H1 (cell line): Measurements from ENCODE around the gene RPL28. TPM values are rescaled to one million over a fixed set of nuclear protein-coding genes. Genes with fewer than 3 reads are reported as not detected.
A peak's percentile ranks its signal among the peaks of the same experiment; 100 is the strongest.

Source experiments
- CTCF ChIA-PET: fragments of 300-600 bp; sonication (Branson Sonifier 250); formaldehyde crosslinking; loops from one replicate; lab custom pipeline; 2021; ENCODE audit not compliant: partially characterized antibody; lab: Charles Lee
- POLR2A ChIA-PET: fragments of 300-600 bp; sonication (Branson Sonifier 250); formaldehyde crosslinking; loops from one replicate; lab custom pipeline; 2021; ENCODE audit warnings: inconsistent platforms; ENCODE audit not compliant: partially characterized antibody; lab: Charles Lee
- DNase-seq, 2 experiments: peaks; one replicate each; pipeline versions ENCODE4 v3.0.0 to v3.0.0-alpha.2; 2010 to 2022; ENCODE audit warnings: low spot score in 2 of 2, low read depth in 1 of 2, mixed read lengths in 1 of 2
- FAIRE-seq: peaks from 2 replicates; lab custom pipeline; 2011; peaks lifted over from hg19 to GRCh38; lab: Jason Lieb, UNC
- H2AFZ ChIP-seq: 2 replicates; pipeline ENCODE4 v1.8.1; 2012; ENCODE audit warnings: low read length, inconsistent platforms
- H2AK5ac ChIP-seq: 2 replicates; pipeline ENCODE4 v1.6.1; 2013; ENCODE audit warnings: low read depth, low read length
- H2BK120ac ChIP-seq: replicated peaks from 2 replicates; pipeline ENCODE3; 2013; ENCODE audit warnings: low read depth, low read length, inconsistent platforms
- H2BK12ac ChIP-seq: 2 replicates; pipeline ENCODE4 v1.6.1; 2013; ENCODE audit warnings: low read depth, low read length
- H2BK15ac ChIP-seq: 2 replicates; pipeline ENCODE4 v1.6.1; 2013; ENCODE audit warnings: low read length
- H2BK20ac ChIP-seq: 2 replicates; pipeline ENCODE4 v1.6.1; 2013; ENCODE audit warnings: low read length
- H2BK5ac ChIP-seq: 2 replicates; pipeline ENCODE4 v1.6.1; 2013; ENCODE audit warnings: low read depth, low read length
- H3K14ac ChIP-seq: 2 replicates; pipeline ENCODE4 v1.6.1; 2013; ENCODE audit warnings: inconsistent platforms; ENCODE audit not compliant: insufficient read length
- H3K18ac ChIP-seq: 2 replicates; pipeline ENCODE4 v1.6.1; 2013; ENCODE audit warnings: low read length; ENCODE audit errors: extremely low read depth
- H3K23ac ChIP-seq: 2 replicates; pipeline ENCODE4 v1.6.1; 2013; ENCODE audit warnings: inconsistent platforms; ENCODE audit not compliant: insufficient read length
- H3K23me2 ChIP-seq: 2 replicates; pipeline ENCODE4 v1.6.1; 2013; ENCODE audit warnings: low read depth, low read length
- H3K27ac ChIP-seq: 2 replicates; pipeline ENCODE4 v1.6.1; 2011; ENCODE audit warnings: low read depth, low read length, inconsistent platforms
- H3K27me3 ChIP-seq, 4 experiments: replicated peaks in 1 of 4; 1 replicate in 1 of 4; 2 replicates in 3 of 4; pipeline versions ENCODE4 v1.6.1 to v1.8.1; 2011 to 2013; ENCODE audit warnings: low read length in 3 of 4, mild to moderate bottlenecking in 3 of 4, inconsistent platforms in 2 of 4, mixed read lengths in 2 of 4, moderate library complexity in 1 of 4; ENCODE audit not compliant: control insufficient read depth in 3 of 4, insufficient read depth in 3 of 4; ENCODE audit errors: extremely low read depth in 1 of 4
- H3K36me3 ChIP-seq, 4 experiments: 2 replicates each; pipeline versions ENCODE4 v1.6.1 to v1.8.1; 2011 to 2013; ENCODE audit warnings: mild to moderate bottlenecking in 4 of 4, low read length in 3 of 4, moderate library complexity in 2 of 4, control low read depth in 1 of 4, inconsistent platforms in 1 of 4; ENCODE audit not compliant: insufficient read depth in 4 of 4, control insufficient read depth in 2 of 4
- H3K4ac ChIP-seq: replicated peaks from 2 replicates; pipeline ENCODE3; 2013; ENCODE audit warnings: low read length, low read depth, mixed read lengths, inconsistent platforms; ENCODE audit not compliant: insufficient read length
- H3K4me1 ChIP-seq, 4 experiments: replicated peaks in 1 of 4; 1 replicate in 1 of 4; 2 replicates in 3 of 4; pipeline versions ENCODE4 v1.6.1 to v1.8.1; 2011 to 2013; ENCODE audit warnings: low read length in 3 of 4, inconsistent platforms in 2 of 4, mixed read lengths in 1 of 4; ENCODE audit not compliant: insufficient read depth in 4 of 4, control insufficient read depth in 3 of 4
- H3K4me2 ChIP-seq, 2 experiments: 2 replicates each; pipeline versions ENCODE4 v1.6.1 to v1.8.1; 2011 to 2013; ENCODE audit warnings: low read depth in 2 of 2, low read length in 2 of 2, control low read depth in 1 of 2, inconsistent platforms in 1 of 2, mild to moderate bottlenecking in 1 of 2; ENCODE audit not compliant: insufficient read depth in 1 of 2
- H3K4me3 ChIP-seq, 4 experiments: fragments of 200-600, 300-600 bp in 1 of 4; sonication (generic), shearing (Covaris generic), sonication (Bioruptor Twin) in 1 of 4; 2 replicates each; pipeline versions ENCODE4 v1.5.1 to v1.8.1; 2011 to 2016; ENCODE audit warnings: low read length in 4 of 4, low read depth in 3 of 4, control low read depth in 2 of 4, inconsistent platforms in 2 of 4, mild to moderate bottlenecking in 2 of 4, mixed read lengths in 1 of 4, moderate library complexity in 1 of 4; ENCODE audit not compliant: insufficient read depth in 2 of 4; ENCODE audit errors: extremely low read depth in 1 of 4
- H3K56ac ChIP-seq: replicated peaks from 2 replicates; pipeline ENCODE3; 2013; ENCODE audit warnings: low read depth, mild to moderate bottlenecking, mixed read lengths, low read length, inconsistent platforms; ENCODE audit not compliant: insufficient read length
- H3K79me1 ChIP-seq: 2 replicates; pipeline ENCODE4 v1.6.1; 2013; ENCODE audit warnings: low read depth, low read length, control low read depth
- H3K79me2 ChIP-seq, 2 experiments: 2 replicates each; pipeline versions ENCODE4 v1.6.1 to v1.8.1; 2012 to 2013; ENCODE audit warnings: low read length in 2 of 2, mild to moderate bottlenecking in 2 of 2, inconsistent platforms in 1 of 2; ENCODE audit not compliant: insufficient read depth in 2 of 2, control insufficient read depth in 1 of 2
- H3K9ac ChIP-seq, 4 experiments: replicated peaks in 1 of 4; 1 replicate in 1 of 4; 2 replicates in 3 of 4; pipeline versions ENCODE4 v1.6.1 to v1.8.1; 2011 to 2013; ENCODE audit warnings: low read depth in 3 of 4, low read length in 3 of 4, control low read depth in 2 of 4, mild to moderate bottlenecking in 2 of 4, moderate library complexity in 2 of 4, inconsistent platforms in 1 of 4; ENCODE audit errors: extremely low read depth in 1 of 4
- H3K9me3 ChIP-seq, 2 experiments: 2 replicates each; pipeline versions ENCODE4 v1.6.1 to v1.8.1; 2012 to 2013; ENCODE audit warnings: mild to moderate bottlenecking in 2 of 2, moderate library complexity in 2 of 2, control low read depth in 1 of 2, inconsistent platforms in 1 of 2, low read depth in 1 of 2, low read length in 1 of 2, mixed read lengths in 1 of 2; ENCODE audit not compliant: insufficient read depth in 2 of 2
- H4K20me1 ChIP-seq, 2 experiments: replicated peaks in 1 of 2; 2 replicates each; pipeline versions ENCODE3 to v1.8.1; 2011 to 2013; ENCODE audit warnings: inconsistent platforms in 2 of 2, low read length in 2 of 2, mild to moderate bottlenecking in 1 of 2; ENCODE audit not compliant: insufficient read depth in 2 of 2, control insufficient read depth in 1 of 2
- H4K5ac ChIP-seq: 2 replicates; pipeline ENCODE4 v1.6.1; 2013; ENCODE audit warnings: low read length, low read depth, mixed read lengths, inconsistent platforms; ENCODE audit not compliant: insufficient read length
- H4K8ac ChIP-seq: 2 replicates; pipeline ENCODE4 v1.8.0; 2013; ENCODE audit warnings: mild to moderate bottlenecking, moderate library complexity, low read length, inconsistent platforms; ENCODE audit not compliant: insufficient read depth; ENCODE audit errors: extremely low read depth
- H4K91ac ChIP-seq: replicated peaks from 2 replicates; pipeline ENCODE3; 2013; ENCODE audit warnings: low read length, mixed read lengths, inconsistent platforms; ENCODE audit not compliant: insufficient read length
- CREB1 ChIP-seq: IDR thresholded peaks from 2 replicates; pipeline ENCODE4 v1.6.1; 2012; ENCODE audit warnings: inconsistent platforms
- HDAC6 ChIP-seq: IDR thresholded peaks from one replicate; pipeline ENCODE4 v1.7.1; 2012; ENCODE audit warnings: low read depth, mild to moderate bottlenecking, inconsistent platforms, low read length, moderate library complexity
- WGBS, 2 experiments: shearing (Covaris generic) in 1 of 2; methylation state at CpG; one replicate each; pipeline versions ENCODE4 v1.1.6 to v1.1.7; 2013 to 2015; ENCODE audit warnings: low lambda C conversion rate in 2 of 2, mixed read lengths in 2 of 2, inconsistent platforms in 1 of 2, low coverage in 1 of 2, missing lambda C conversion rate in 1 of 2; ENCODE audit not compliant: insufficient replicate concordance in 2 of 2, insufficient coverage in 1 of 2, insufficient read length in 1 of 2; ENCODE audit errors: extremely low coverage in 1 of 2, missing lambda C conversion rate in 1 of 2; 5-methylcytosine and 5-hydroxymethylcytosine counted together
- polyA plus RNA-seq, 7 experiments: library from polyadenylated mRNA; depleted of rRNA in 3 of 7; stranded (reverse) in 5 of 7; unstranded in 2 of 7; fragments of >200 nt in 5 of 7; fragments of 200-250 nt in 2 of 7; gene quantifications; 1 replicate in 5 of 7; 2 replicates in 1 of 7; 4 replicates in 1 of 7; pipeline versions ENCODE4 v1.2.1 to v1.2.3, GENCODE V29; 2011 to 2013; ENCODE audit warnings: missing spikeins in 2 of 7, mixed read lengths in 2 of 7
- total RNA-seq: library from RNA; stranded (reverse); fragmentation: NEBNext Ultra II Directional; extraction: Animal tissue kit (Norgen Biotek cat#: 25700); gene quantifications from 2 replicates; pipeline ENCODE4 v1.2.1, GENCODE V29; 2021

Gene RPL28
- total and polyA plus RNA-seq, 2 of the 8 experiments (the other 6 are each of a cell fraction or from before 2014, with no cell fraction given) = 2,123 to 8,402 TPM

GRCh38 chr19:55432241-55432959 is 46.7 kb downstream of the RPL28 start:
- no peak overlapping the region for H2BK15ac ChIP-seq
- H4K5ac ChIP-seq = no peak overlapping the region
- no peak overlapping the region for H2BK20ac ChIP-seq
- H3K18ac ChIP-seq = no peak overlapping the region
- no peak overlapping the region for H3K4me2 ChIP-seq
- no peak overlapping the region for H3K56ac ChIP-seq
- H2AK5ac ChIP-seq = no peak overlapping the region
- no peak overlapping the region for H3K27ac ChIP-seq
- 85% methylated on average over 14 of the region's 14 CpGs; no CpG with 5 or more reads in 1 of the 2 experiments for WGBS, 2 experiments
- no peak overlapping the region for H4K91ac ChIP-seq
- H2BK120ac ChIP-seq = no peak overlapping the region
- no peaks in the 10 kb centered on the region for H3K79me2 ChIP-seq
- no peak overlapping the region for H4K8ac ChIP-seq
- H3K4me3 ChIP-seq = no peak overlapping the region
- no peak overlapping the region for H2BK5ac ChIP-seq
- no peaks in the 10 kb centered on the region for H3K36me3 ChIP-seq
- no peak overlapping the region for H3K4ac ChIP-seq
- H3K14ac ChIP-seq = no peak overlapping the region
- FAIRE-seq (no peak), DNase-seq (no peak)
- H2BK12ac ChIP-seq = no peak overlapping the region
- 0 out of 4 replicates have a peak, but pooled peaks cover 0 to 9% of the 10 kb centered on the region in 2 experiments for H3K9me3 ChIP-seq
- ChIA-PET POLR2A (interaction anchor here (0.6 kb wide), 1 partner anchor 25 kb away, joined by 3 read pairs; the partner anchor contains the start of gene UBE2S), CTCF (no interaction called here)
- H3K9ac ChIP-seq = no peak overlapping the region
- no peak overlapping the region for H3K23ac ChIP-seq
- H3K23me2 ChIP-seq = peaks cover 13% of the 10 kb centered on the region; the same call in 1 of the 2 replicates
- H2AFZ ChIP-seq = no peak overlapping the region
- TF ChIP-seq CREB1 (peak; percentile 80), HDAC6 (no peak)
- peaks cover 0 to 3% (median 0%) of the 10 kb centered on the region in 4 experiments; a peak in 2 of 7 replicates for H3K4me1 ChIP-seq
- H3K79me1 ChIP-seq = peaks cover 6% of the 10 kb centered on the region
- H4K20me1 ChIP-seq = peaks cover 2 to 14% of the 10 kb centered on the region in 2 experiments
- H3K27me3 ChIP-seq = peaks cover 0 to 2% (median 0%) of the 10 kb centered on the region in 4 experiments; a peak in 1 of 7 replicates
